ENCODE results near the gene RGS18.

- no peak for TF ChIP-seq YY1 (IDR thresholded peaks at IDR 0.05; ENCODE audit: insufficient read depth, insufficient read length)
- no peak for TF ChIP-seq SUZ12 (IDR thresholded peaks at IDR 0.05; ENCODE audit: extremely low read depth, insufficient read depth, insufficient read length)
- no peak for TF ChIP-seq ZNF274 (IDR thresholded peaks at IDR 0.05; ENCODE audit: low read depth, low read length)
Measured at GRCh38 chr1:192232817-192233417, 74.7 kb downstream of the RGS18 start.
